ENCODE results near the gene DLG2. TPM values are rescaled to one million over a fixed set of nuclear protein-coding genes. Genes with fewer than 3 reads are reported as not detected.

DLG2 gene
- total RNA-seq, 1 donor from 2014 or later: 0.17 TPM

DNA sequence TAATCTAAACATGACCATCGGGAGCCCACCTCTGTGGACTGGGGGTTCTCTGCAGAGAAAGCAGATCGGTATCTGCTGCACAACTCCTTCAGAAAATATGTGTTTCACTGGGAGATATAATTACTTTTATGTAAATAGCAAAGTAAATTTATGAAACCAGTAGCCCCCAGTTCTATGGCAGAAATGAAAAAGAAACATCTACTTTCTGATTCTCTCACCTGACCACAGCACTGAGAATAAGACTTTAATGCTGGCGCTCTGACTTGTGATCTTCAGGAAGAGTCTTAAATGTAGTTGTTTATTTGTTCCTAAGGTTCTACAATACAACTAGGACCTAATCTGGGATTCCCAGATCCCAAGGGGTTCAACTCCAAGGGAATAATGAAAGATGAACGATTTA, 518.0 kb downstream of the DLG2 start:
- TF ChIP-seq, protein P1, sequence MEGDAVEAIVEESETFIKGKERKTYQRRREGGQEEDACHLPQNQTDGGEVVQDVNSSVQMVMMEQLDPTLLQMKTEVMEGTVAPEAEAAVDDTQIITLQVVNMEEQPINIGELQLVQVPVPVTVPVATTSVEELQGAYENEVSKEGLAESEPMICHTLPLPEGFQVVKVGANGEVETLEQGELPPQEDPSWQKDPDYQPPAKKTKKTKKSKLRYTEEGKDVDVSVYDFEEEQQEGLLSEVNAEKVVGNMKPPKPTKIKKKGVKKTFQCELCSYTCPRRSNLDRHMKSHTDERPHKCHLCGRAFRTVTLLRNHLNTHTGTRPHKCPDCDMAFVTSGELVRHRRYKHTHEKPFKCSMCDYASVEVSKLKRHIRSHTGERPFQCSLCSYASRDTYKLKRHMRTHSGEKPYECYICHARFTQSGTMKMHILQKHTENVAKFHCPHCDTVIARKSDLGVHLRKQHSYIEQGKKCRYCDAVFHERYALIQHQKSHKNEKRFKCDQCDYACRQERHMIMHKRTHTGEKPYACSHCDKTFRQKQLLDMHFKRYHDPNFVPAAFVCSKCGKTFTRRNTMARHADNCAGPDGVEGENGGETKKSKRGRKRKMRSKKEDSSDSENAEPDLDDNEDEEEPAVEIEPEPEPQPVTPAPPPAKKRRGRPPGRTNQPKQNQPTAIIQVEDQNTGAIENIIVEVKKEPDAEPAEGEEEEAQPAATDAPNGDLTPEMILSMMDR (conservative IDR thresholded peaks at IDR 0.05; ENCODE audit: low read depth, low read length): no peak
- no peak overlapping the region for H3K4me3 ChIP-seq (ENCODE audit: low read depth, low read length)
- no peak for DNase-seq (ENCODE audit: low read depth)

- no peak for DNase-seq (ENCODE audit: low read depth)
- TF ChIP-seq, protein P1 (conservative IDR thresholded peaks at IDR 0.05; ENCODE audit: low read depth, low read length): no peak
- no peak overlapping the region for H3K4me3 ChIP-seq (ENCODE audit: low read depth, low read length)
These were observed 521.3 kb downstream of the DLG2 start for GRCh38 chr11:85105868-85106267.

DNA sequence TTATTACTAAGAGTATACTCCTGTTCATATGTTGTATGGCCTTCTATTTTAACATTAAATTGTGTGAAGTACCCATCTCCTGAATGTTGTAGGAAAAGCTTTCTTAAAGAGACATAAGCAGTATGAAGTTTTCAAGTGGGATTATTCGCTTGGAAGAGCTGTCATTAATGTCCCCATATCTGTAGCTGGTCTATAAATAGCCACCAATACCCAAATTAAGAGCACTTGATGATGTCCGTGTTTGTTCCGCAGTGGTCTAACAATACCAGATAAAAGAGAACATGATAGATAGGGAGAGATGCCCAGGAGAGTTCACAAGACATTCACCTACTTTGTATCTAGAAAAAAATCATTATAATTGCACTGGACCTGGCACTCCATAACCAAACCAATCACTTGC, 527.6 kb downstream of the DLG2 start:
- DNase-seq (ENCODE audit: low read depth): no peak
- TF ChIP-seq, protein P1 (conservative IDR thresholded peaks at IDR 0.05; ENCODE audit: low read depth, low read length): no peak
- H3K4me3 ChIP-seq (ENCODE audit: low read depth, low read length): no peak overlapping the region

DNA sequence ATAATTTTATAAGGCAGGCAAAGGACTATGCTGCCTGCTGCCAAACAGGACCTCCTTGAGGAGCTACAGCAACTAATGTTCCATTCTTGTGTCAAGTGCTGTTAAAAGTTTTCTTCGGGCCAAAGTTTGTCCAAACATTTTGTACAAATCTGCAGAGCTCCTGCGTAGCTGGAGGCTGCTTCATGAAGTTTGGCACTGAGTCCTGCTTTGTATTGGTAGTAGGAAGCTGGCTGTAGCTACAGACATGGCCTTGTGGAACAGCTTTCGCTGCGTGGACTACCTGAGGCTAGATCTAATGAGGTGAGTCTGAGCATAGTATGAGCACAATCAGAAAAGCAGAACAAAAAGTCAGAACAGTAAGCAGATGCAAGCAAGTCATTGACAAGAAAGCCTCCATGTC, 528.1 kb downstream of the DLG2 start:
- TF ChIP-seq, protein P1 (conservative IDR thresholded peaks at IDR 0.05; ENCODE audit: low read depth, low read length): no peak
- H3K4me3 ChIP-seq (ENCODE audit: low read depth, low read length): no peak overlapping the region
- no peak for DNase-seq (ENCODE audit: low read depth)

DNA sequence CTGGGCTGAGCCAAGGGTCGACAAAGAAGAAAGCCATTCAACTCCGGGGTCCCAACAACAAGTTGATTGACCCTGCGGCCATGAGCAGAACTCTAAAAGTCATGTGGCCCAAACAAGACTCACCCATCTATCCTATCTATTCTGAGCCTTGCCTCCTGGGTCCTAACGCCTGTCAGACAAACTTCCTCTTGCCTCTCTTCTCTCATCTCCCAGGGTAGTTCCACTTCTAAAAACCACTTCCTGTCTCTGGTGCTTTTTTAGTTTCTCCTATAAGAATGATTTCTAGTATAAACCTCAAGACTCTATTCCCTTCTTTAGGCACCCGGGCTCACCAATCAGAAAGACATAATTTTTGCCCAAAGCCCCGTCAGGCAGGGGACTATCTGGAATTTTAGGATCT, 530.2 kb downstream of the DLG2 start:
- DNase-seq (ENCODE audit: low read depth): no peak
- TF ChIP-seq, protein P1 (conservative IDR thresholded peaks at IDR 0.05; ENCODE audit: low read depth, low read length): no peak
- H3K4me3 ChIP-seq (ENCODE audit: low read depth, low read length): no peak overlapping the region

DNA sequence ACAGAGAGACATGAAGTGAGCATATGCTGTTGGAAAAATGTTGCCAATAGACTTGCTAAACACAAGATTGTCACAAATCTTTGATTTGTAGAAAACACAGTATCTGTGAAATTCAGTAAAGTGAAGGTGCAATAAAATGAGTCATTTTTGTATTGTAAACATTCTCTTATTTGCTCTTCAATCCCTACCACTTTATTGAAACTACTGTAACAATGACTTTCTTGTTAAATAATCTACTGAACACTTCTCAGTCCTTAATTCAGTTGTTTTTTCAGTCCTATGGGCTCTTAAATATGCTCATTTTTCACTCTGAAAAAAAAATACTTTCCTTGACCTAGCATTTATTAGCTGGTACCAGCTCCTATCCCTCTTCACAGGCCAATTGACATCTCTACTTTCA, 531.9 kb downstream of the DLG2 start:
- no peak overlapping the region for H3K4me3 ChIP-seq (ENCODE audit: low read depth, low read length)
- no peak for DNase-seq (ENCODE audit: low read depth)
- TF ChIP-seq, protein P1 (conservative IDR thresholded peaks at IDR 0.05; ENCODE audit: low read depth, low read length): no peak

- TF ChIP-seq, protein P1 (conservative IDR thresholded peaks at IDR 0.05; ENCODE audit: low read depth, low read length): no peak
- no peak for DNase-seq (ENCODE audit: low read depth)
- H3K4me3 ChIP-seq (ENCODE audit: low read depth, low read length): no peak overlapping the region
These were observed 532.3 kb downstream of the DLG2 start for GRCh38 chr11:85094795-85095194.

All from epithelial cell of proximal tubule (primary cell).